CD4-positive, alpha-beta T cell (primary cell): ENCODE measurements around the gene RSRC1. TPM values are rescaled to one million over a fixed set of nuclear protein-coding genes. Genes with fewer than 3 reads are reported as not detected.

ENCODE experiments used
- ATAC-seq: fragments of 200-7000 bp; cut with Tn5 transposase; one replicate; pipeline ENCODE4 v1.10.0; 2022; ENCODE audit warnings: mild to moderate bottlenecking; ENCODE audit not compliant: poor library complexity
- CTCF ChIA-PET: fragments of 350-600 bp; sonication (Branson Sonifier 250); formaldehyde crosslinking; loops from one replicate; lab custom pipeline; 2021; ENCODE audit warnings: antibody characterized with exemption, inconsistent platforms; lab: Charles Lee
- POLR2A ChIA-PET: fragments of 350-600 bp; sonication (Branson Sonifier 250); formaldehyde crosslinking; loops from one replicate; lab custom pipeline; 2021; ENCODE audit warnings: antibody characterized with exemption, inconsistent platforms; lab: Charles Lee
- DNase-seq, 14 experiments: peaks; one replicate each; pipeline ENCODE4 v3.0.0-alpha.2; 2013 to 2020; ENCODE audit warnings: mixed read lengths in 2 of 14
- H3K27ac ChIP-seq, 2 donors: one replicate each; pipeline versions ENCODE4 v1.5.1 to v1.7.0; 2013; ENCODE audit warnings: low read length in 2 of 2, low read depth in 1 of 2, mild to moderate bottlenecking in 1 of 2
- H3K27me3 ChIP-seq, 2 experiments: 1 replicate in 1 of 2; 2 replicates in 1 of 2; pipeline versions ENCODE4 v1.6.1 to v1.7.0; 2013; ENCODE audit warnings: low read length in 2 of 2, control low read depth in 1 of 2, mild to moderate bottlenecking in 1 of 2, moderate library complexity in 1 of 2; ENCODE audit not compliant: insufficient read depth in 2 of 2, control insufficient read depth in 1 of 2
- H3K36me3 ChIP-seq: one replicate; pipeline ENCODE4 v1.6.1; 2013; ENCODE audit warnings: low read length, control low read depth; ENCODE audit not compliant: insufficient read depth
- H3K4me1 ChIP-seq: one replicate; pipeline ENCODE4 v1.6.1; 2013; ENCODE audit warnings: low read length, control low read depth; ENCODE audit not compliant: insufficient read depth
- H3K4me3 ChIP-seq: one replicate; pipeline ENCODE4 v1.5.1; 2013; ENCODE audit warnings: mild to moderate bottlenecking, low read length, moderate library complexity
- H3K9me3 ChIP-seq, 2 experiments: 1 replicate in 1 of 2; 2 replicates in 1 of 2; pipeline versions ENCODE4 v1.6.1 to v1.7.0; 2013; ENCODE audit warnings: low read length in 2 of 2, mild to moderate bottlenecking in 2 of 2, control low read depth in 1 of 2, moderate library complexity in 1 of 2; ENCODE audit not compliant: control insufficient read depth in 1 of 2, insufficient read depth in 1 of 2
- H3K27ac Mint-ChIP-seq: one replicate; pipeline ENCODE4 v1.8.0; 2020; ENCODE audit warnings: mixed read lengths
- H3K27me3 Mint-ChIP-seq: one replicate; pipeline ENCODE4 v1.8.0; 2021; ENCODE audit warnings: mixed read lengths
- H3K36me3 Mint-ChIP-seq: one replicate; pipeline ENCODE4 v1.8.0; 2021; ENCODE audit warnings: low read depth, mixed read lengths
- H3K4me1 Mint-ChIP-seq: one replicate; pipeline ENCODE4 v1.8.0; 2021; ENCODE audit warnings: low read depth, mixed read lengths
- H3K4me3 Mint-ChIP-seq: one replicate; pipeline ENCODE4 v1.8.0; 2020; ENCODE audit warnings: mild to moderate bottlenecking, mixed read lengths
- H3K9me3 Mint-ChIP-seq: one replicate; pipeline ENCODE4 v1.8.0; 2020; ENCODE audit warnings: mixed read lengths
- intact Hi-C, 2 experiments: fragments of 100-400 bp; cut with DNase I in 1 of 2; cut with micrococcal nuclease in 1 of 2; formaldehyde crosslinking; loops; one replicate each; pipeline versions ENCODE4 v1.15.1 to v1.9.0; 2023 to 2025; cut with DNase I, micrococcal nuclease
- total RNA-seq, 174 experiments: library from RNA in 2 of 174; stranded (reverse) in 2 of 174; gene quantifications; one replicate each; pipeline ENCODE4 v1.2.3 and lab custom pipeline; 2021 to 2026
- TF ChIP-seq, protein P1 (sequence below): fragments of 200-600 bp; IDR thresholded peaks from one replicate; pipeline ENCODE4 v1.8.0; 2022; ENCODE audit warnings: antibody characterized with exemption, mild to moderate bottlenecking

Gene RSRC1
- total RNA-seq, 2 experiments from 2014 or later, result 22.3 to 24.6 TPM

DNA sequence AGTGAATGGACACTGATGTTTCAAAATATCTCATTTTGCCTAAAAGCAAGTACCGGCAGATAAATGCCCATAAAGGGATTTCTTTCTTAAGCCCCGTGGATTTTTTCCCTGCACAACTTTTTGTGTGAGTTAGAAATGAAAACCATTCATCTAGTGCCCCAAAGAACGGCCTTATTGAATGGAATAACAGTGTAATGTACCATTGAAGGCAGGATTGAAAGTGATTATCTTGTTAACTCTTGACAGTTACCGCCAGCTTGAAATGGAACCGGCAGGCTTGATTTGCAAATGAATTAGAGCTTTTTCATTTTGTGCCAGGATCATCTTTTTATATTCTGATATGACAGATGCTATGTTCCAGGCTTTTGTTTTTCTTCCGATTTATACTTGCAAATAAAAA lies 162.2 kb downstream of the RSRC1 start:
- Mint-ChIP-seq H3K4me1 (no peaks in the 10 kb centered on the region), H3K27me3 (no peaks in the 10 kb centered on the region), H3K4me3 (no peak overlapping the region), H3K27ac (no peak overlapping the region), H3K9me3 (peaks cover 9% of the 10 kb centered on the region), H3K36me3 (peaks cover 82% of the 10 kb centered on the region)
- ChIA-PET CTCF (no interaction called here), POLR2A (no interaction called here)
- peaks cover 6 to 13% of the 10 kb centered on the region in 2 experiments for H3K9me3 ChIP-seq
- H3K36me3 ChIP-seq, result no peaks in the 10 kb centered on the region
- no peaks in the 10 kb centered on the region for H3K27me3 ChIP-seq
- DNase-seq (no peak), ATAC-seq (no peak)
- intact Hi-C loops, result no loop called here
- H3K27ac ChIP-seq, result no peak overlapping the region
- no peaks in the 10 kb centered on the region for H3K4me1 ChIP-seq
- no peak overlapping the region for H3K4me3 ChIP-seq
- TF ChIP-seq, protein P1, sequence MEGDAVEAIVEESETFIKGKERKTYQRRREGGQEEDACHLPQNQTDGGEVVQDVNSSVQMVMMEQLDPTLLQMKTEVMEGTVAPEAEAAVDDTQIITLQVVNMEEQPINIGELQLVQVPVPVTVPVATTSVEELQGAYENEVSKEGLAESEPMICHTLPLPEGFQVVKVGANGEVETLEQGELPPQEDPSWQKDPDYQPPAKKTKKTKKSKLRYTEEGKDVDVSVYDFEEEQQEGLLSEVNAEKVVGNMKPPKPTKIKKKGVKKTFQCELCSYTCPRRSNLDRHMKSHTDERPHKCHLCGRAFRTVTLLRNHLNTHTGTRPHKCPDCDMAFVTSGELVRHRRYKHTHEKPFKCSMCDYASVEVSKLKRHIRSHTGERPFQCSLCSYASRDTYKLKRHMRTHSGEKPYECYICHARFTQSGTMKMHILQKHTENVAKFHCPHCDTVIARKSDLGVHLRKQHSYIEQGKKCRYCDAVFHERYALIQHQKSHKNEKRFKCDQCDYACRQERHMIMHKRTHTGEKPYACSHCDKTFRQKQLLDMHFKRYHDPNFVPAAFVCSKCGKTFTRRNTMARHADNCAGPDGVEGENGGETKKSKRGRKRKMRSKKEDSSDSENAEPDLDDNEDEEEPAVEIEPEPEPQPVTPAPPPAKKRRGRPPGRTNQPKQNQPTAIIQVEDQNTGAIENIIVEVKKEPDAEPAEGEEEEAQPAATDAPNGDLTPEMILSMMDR, result no peak

DNA sequence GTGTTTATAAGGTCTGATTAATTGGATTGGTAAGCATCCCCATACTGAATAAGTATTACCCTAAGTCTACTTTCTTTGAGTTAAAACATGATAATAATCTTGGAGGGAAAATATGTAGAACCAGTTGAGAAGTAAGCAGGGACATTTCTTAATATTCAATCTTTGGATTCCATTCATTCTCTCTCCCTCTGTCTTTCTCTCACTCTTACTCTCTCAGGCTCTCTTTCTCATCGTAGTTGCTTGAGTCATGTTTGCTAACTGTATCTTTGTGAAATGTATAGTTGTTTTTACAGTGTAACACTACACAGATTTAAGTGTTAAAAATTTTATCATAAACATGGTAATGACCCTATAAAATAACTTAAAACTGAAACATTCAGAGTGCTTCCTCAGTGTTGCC lies 163.8 kb downstream of the RSRC1 start:
- no peaks in the 10 kb centered on the region for H3K36me3 ChIP-seq
- H3K27me3 Mint-ChIP-seq, result no peaks in the 10 kb centered on the region
- DNase-seq (no peak), ATAC-seq (no peak)
- no peaks in the 10 kb centered on the region for H3K27me3 ChIP-seq
- peaks cover 2% of the 10 kb centered on the region for H3K9me3 Mint-ChIP-seq
- POLR2A ChIA-PET, result no interaction called here
- H3K4me1 Mint-ChIP-seq, result no peaks in the 10 kb centered on the region
- H3K4me3 ChIP-seq, result no peak overlapping the region
- TF ChIP-seq, protein P1, result no peak
- H3K4me1 ChIP-seq, result no peaks in the 10 kb centered on the region
- no peak overlapping the region for H3K27ac Mint-ChIP-seq
- CTCF ChIA-PET, result no interaction called here
- peaks cover 0 to 6% of the 10 kb centered on the region in 2 experiments for H3K9me3 ChIP-seq
- H3K27ac ChIP-seq, result no peak overlapping the region
- no peak overlapping the region for H3K4me3 Mint-ChIP-seq
- H3K36me3 Mint-ChIP-seq, result peaks cover 81% of the 10 kb centered on the region
- intact Hi-C loops, result no loop called here

DNA sequence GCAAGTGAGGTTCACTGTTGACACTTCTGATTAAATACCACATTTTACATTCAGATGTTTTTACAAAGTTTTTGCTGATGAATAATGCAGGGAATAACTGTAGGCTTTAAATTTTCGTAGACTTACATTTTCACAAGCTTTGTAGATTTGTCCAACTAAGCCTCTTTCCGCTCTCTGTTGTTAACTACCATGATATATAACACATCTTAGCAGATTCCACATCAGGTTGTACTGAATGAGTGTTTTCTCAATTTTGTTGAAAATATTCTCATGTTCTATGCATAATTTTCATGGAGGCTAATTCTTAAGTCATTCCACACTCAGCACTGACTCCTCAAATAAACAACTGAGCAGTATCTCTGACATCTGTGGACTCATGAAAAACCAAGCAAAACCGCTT lies 168.3 kb downstream of the RSRC1 start:
- H3K27me3 ChIP-seq, result no peaks in the 10 kb centered on the region
- H3K36me3 Mint-ChIP-seq, result peaks cover 81% of the 10 kb centered on the region
- ChIA-PET CTCF (no interaction called here), POLR2A (no interaction called here)
- TF ChIP-seq, protein P1, result no peak
- H3K27ac Mint-ChIP-seq, result no peak overlapping the region
- no peak for DNase-seq
- H3K9me3 Mint-ChIP-seq, result peaks cover 4% of the 10 kb centered on the region
- no peaks in the 10 kb centered on the region for H3K27me3 Mint-ChIP-seq
- no peaks in the 10 kb centered on the region for H3K4me1 Mint-ChIP-seq
- intact Hi-C loops, result no loop called here
- no peak for ATAC-seq
- H3K4me3 Mint-ChIP-seq, result no peak overlapping the region
- no peaks in the 10 kb centered on the region for H3K36me3 ChIP-seq
- H3K27ac ChIP-seq, result no peak overlapping the region
- H3K9me3 ChIP-seq, result peaks cover 0 to 11% of the 10 kb centered on the region in 2 experiments
- H3K4me3 ChIP-seq, result no peak overlapping the region
- no peaks in the 10 kb centered on the region for H3K4me1 ChIP-seq
